Measurements from ENCODE around the gene RPS5. TPM values are rescaled to one million over a fixed set of nuclear protein-coding genes. Genes with fewer than 3 reads are reported as not detected.
"Not testable (repeated sequence)": the region's sequence is repeated elsewhere in the genome, so short reads cannot be mapped to it uniquely, and the experiment has no call there.

RPS5 gene
- 5,822 and 6,132 TPM in 2 replicates for total RNA-seq (2014; rRNA removed; shearing (Covaris generic))

DNA sequence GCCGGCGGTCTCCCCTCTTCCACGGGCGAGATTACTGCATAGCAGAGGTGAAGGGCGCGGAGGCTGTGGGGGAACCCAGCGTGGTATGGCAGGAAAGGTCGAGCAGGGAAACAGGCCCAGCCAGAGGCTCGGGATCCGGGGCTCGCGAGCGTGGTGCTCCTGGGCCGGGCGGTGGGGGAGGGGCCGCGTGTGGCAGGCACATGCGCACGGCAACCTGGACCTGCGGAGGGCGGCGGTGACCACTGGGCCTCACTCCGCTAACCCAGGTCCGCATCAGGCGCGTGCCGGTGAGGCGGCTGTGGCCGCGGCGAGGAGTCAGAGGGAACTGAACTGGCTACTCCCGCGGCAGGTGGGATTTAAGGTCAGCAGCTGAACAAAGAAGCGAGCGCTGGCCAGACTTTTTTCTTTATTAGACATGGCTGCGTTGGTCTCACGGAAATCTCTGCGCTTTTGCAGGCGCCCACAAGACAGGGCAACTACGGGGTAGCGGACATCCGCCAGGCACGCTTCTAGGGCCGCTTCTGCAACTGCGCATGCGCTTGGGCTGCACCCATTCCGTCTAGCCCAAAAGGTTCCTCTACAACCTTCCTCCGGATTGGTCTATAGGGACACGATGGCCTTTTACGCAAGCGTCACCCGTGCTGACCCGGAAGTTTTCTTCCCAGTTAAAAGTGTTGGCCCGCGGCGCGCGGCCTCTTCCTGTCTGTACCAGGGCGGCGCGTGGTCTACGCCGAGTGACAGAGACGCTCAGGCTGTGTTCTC is at the start of gene RPS5:
Gene RPS5 (plus strand): TSS at position 694 of the 762 bp plus-strand sequence. CDS start 869 bp downstream, outside the sequence.
- peak; percentile 100 for DNase-seq (ENCODE audit: low spot score)

DNA sequence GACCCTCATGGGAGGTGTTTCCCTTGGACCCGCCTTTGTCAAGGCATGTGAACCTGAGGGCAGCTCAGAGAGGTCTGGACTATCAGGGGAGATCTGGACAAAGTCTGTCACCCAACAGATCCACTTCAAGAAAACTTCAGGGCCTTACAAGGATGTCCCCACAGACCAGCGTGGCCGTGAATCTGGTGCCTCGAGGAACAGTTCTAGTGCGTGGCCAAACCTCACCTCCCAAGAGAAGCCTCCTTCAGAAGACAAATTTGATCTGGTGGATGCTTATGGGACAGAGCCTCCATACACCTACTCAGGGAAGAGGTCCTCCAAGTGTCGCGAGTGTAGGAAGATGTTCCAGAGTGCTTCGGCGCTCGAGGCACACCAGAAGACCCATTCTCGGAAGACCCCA is 48.7 kb upstream of the RPS5 start:
- no peak for DNase-seq (ENCODE audit: low spot score)

DNA sequence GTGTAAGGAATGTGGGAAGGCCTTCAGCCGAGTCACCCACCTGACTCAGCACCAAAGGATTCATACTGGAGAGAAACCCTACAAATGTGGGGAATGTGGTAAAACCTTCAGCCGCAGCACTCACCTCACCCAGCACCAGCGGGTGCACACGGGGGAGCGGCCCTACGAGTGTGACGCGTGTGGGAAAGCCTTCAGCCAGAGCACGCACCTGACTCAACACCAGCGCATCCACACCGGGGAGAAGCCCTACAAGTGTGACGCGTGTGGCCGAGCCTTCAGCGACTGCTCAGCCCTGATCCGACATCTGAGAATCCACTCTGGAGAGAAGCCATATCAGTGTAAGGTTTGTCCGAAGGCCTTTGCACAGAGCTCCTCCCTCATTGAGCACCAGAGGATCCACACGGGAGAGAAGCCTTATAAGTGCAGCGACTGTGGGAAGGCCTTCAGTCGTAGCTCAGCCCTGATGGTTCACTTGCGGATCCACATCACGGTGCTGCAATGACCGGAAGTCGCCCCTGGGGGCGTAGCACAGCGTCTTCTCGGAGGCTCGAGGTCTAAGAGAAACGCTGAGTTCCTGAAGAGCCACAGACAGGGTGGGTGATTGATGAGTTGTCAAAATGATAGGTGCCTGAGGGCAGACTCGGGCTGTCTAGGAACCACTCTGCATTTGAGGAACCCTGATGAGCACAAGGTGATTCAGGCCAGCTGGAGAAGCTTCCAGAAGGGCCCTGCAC is 48.1 kb upstream of the RPS5 start:
- no peak for DNase-seq (ENCODE audit: low spot score)

DNA sequence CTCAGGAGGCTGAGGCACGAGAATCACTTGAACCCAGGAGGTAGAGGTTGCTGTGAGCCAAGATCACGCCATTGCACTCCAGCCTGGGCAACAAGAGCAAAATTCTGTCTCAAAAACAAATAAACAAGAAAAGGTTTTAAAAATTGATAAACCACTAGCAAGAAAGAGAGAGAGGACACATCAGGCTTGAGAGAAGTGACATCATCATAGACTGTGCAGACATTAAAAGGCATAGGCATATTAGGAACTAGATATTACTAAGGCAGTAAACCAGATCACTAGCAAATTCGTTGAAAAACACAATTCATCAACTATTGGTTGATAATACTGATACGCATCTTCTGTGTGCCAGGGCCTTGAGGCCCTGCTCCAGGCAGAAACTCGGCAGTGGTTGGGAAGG is 41.5 kb upstream of the RPS5 start:
- DNase-seq (ENCODE audit: low spot score): no peak

DNA sequence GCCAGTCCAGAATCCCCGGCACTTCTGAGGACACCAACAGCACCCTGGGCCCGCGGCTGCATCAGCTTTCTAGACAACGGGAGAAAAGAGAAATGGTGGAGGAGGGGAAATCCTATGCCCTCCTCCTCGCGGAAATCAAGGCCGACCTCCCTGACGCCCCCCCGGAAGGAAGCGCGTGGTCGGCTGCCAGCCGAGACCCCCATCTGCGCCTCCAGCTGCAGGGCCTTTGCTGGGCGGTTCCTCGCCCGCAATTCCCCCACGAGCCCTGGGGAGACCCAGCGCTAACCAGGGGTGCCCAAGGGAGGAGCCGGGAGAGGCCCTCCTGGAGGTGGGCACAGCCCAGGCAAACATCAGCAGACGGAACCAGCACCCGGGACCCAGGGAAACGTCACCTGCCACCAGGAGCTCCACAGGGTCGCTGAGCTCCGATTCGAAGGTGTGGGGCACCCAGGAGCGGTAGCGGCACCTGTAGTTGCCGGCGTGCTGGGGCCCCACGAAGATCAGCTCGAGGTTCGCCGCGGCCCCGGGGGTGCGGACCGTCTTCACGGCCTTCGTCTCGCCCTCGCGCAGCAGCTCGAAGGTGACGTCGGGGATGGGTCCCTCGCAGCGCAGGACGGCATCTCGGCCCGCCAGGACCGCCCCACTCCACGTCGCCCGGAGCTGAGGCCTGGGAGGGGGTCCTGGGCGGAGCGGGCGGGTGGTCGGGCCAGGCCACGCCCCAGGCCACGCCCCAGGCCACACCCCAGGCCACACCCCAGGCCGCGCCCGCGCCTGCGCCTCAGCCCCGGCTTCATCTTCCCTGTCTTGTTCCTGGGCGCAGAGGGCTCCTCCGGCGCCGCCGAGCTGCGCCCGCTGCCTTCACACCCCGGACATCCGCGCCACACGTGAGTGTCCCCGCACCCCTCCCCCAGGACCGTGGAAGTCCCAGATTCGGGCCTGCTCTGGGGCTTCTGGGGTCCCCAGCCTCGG is 39.8 kb upstream of the RPS5 start:
- DNase-seq (ENCODE audit: low spot score): no peak

DNA sequence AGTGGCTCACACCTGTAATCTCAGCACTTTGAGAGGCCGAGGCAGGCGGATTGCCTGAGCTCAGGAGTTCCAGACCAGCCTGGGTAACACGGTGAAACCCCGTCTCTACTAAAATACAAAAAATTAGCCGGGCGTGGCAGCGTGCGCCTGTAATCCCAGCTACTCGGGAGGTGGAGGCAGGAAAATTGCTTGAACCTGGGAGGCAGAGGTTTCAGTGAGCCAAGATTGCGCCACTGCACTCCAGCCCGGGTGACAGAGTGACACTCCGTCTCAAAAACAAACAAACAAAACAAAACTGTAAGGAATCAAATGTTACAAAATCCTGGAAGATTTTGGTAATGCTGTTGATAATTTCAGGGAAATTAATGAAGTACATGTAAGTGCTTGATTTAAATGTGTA is 39.0 kb upstream of the RPS5 start:
- not testable (repeated sequence) for DNase-seq (ENCODE audit: low spot score)

DNA sequence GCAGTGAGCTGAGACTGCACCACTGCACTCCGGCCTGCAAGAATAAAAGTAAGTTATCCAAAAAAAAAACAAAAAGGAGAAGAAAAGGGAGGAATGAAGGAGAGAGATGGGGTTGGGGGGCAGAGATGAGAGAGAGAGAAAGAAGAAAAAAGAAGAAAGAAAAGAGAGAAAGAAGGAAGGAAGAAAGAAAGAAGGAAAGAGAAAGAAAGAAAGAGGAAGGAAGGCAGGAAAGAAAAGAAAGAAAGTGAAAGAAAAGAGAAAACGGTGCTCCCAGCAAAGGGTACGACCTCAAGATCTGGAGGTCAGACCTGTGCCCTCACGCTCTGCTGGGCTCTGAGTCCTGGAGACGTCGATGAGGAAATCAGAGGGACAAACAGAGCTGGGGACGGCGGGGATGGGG is 37.5 kb upstream of the RPS5 start:
- no peak for DNase-seq (ENCODE audit: low spot score)

DNA sequence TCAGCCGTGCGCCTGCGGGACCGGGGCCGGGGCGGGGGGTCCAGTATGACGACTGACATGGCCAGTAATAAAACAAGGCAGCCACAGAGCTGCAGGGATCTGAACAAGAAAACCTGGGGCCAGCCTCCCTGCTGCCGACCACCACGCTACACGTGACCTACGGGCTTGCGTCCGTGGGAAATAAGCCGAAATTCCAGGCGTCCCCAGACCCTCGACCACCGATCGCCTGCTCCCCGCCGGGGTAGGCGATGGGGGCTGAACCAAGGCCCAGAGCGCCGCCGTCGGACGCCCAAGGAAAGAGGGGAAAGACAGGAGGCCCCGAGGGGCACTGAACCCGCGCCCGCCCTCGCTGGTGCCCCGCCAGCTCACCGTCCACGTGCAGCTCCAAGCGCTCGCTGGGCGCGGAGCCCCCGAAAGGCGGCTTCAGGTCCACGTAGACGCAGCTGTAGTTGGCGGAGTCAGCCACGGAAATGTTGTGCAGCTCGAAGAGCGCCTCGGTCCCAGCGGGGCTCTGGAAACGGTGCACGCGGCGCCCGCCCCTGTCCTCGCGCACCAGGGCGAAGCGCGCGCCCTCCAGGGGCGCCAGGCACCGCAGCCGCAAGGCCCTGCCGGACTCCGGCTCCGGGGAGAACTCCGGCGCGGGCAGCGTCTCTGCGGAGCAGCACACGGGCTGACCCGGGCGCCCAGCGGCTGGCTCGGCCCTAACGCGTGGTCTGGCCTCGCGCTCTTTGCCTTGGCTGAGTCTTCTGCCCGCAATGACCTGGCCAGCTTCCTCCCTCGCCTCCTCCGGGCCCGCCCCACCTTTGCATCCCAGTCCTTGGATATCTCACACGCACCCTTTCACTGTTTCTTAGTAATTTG is 36.8 kb upstream of the RPS5 start:
- no peak for DNase-seq (ENCODE audit: low spot score)

DNA sequence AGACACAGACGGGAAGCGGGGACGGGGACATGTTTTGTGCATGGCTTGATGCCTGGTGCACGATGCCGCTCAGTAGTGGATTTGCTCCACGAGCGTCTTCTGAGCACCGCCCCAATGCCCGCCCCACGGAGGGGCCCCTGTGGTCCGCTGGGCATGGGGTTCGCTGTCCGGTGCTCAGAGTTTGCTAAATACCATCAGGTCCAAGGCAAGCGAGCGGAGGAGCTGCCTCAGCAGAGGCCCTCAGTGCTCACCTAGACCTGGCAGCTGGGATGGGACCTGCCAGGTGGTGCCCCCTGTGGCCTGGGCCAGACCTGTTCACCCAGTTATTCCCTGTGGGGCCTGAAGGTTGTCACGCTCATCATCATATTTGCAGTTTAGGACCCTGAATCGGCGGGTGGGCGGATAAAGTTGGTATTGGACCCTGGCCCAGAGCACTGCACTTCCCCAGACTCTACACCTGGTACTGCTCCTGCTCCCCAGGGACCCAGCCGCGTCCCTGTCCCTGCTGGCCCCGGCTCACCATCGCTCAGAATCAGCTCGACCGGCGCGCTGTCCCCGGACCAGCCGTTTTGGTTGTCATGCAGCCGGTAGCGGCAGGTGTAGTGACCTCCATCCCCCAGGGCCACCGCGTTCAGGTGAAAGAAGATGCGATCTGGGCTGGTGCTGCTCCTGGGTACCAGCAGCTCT is 36.1 kb upstream of the RPS5 start:
- DNase-seq (ENCODE audit: low spot score): no peak

DNA sequence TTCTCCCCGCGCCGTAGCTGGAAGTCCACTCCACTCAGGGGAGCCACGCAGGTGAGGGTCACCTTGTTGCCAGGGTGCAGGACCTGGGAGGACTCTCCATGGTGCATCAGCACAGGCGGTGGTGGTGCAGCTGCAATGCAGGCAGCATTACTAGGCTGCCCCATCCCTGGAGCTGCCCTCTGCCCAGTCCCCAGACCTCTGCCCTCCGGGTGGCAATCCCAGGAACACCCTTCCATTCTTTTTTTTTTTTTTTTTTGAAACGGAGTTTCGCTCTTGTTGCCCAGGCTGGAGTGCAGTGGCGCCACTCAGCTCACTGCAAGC is 35.6 kb upstream of the RPS5 start:
- no peak for DNase-seq (ENCODE audit: low spot score)

DNA sequence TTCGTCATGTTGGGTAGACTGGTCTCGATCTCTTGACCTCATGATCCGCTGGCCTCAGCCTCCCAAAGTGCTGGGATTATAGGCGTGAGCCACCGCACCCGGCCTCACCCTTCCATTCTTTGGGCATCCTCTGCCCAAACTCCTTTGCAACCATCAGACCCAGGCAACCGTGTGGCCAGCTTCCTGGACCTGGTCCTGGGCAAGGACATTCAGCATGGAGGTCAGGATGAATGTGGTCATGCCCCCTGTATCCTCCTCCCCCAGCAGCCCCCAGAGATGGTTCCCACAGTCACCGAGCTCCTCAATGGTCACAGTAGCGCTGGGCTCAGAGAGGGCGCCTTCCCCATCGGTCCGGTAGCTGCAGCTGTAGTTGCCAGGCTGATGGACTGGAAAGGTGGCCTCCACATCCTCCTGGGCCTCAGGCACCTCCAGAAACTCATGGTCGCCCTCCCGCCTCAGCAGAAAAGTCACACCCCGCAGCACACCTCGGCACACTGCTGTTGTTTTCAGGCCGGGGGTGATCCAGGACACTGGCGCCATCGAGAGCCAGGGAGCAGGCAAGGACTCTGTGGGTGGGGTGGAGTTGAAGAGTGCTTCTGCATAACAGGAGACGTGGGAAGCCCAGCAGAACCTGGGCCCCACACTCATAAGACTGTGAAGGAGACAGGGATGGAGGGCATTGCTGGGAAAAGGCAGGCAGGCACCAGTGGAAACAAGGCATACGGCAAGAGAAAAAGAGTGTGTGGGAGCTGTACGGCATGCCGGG is 34.9 kb upstream of the RPS5 start:
- DNase-seq (ENCODE audit: low spot score): no peak

DNA sequence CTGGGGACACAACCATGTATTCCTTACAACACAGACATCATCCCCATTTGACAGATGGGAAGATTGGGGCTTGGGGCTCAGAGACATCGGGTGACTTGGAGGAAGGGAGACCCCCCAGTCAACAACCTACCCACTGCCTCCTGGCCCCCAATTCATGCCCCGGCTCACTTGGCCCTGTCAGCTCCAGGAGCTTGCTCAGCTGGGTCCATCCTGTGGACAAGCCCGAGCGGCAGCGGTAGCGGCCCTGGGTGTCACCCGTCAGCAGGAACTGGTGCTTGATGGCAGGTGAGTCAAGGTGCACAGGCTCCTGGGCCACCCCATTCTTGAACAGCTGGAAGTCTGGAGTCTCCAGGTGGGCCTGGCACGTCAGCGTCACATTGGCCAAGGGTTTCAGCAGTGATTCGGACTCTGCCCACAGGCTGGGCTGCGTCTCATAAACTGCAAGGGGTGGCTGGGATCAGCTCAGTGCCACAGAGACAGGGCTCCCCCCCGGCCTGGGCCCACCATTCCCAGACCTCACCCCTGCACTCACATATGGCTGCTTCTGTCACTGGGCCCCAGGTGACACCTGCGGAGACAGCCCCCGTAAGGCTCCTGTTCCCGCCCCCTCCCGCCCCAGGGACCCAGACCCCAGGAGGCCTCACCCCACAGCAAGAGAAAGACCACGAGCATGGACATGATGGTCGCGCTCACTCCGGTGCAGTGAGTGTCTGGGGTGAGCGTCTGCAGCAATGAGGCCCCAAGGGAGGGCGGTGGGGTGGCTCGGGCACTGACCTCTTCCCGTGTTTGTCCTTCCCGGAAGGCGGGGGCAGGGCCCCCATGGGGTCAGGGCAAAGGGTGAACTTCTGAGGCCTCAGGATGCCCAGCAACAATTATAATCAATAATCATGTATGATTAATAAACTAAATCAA is 34.1 kb upstream of the RPS5 start, which contains the start of gene A1BG:
Gene A1BG (minus strand): TSS at position 733 of the 912 bp plus-strand sequence. CDS start 55 bp downstream, at position 678.
- DNase-seq (ENCODE audit: low spot score): no peak

DNA sequence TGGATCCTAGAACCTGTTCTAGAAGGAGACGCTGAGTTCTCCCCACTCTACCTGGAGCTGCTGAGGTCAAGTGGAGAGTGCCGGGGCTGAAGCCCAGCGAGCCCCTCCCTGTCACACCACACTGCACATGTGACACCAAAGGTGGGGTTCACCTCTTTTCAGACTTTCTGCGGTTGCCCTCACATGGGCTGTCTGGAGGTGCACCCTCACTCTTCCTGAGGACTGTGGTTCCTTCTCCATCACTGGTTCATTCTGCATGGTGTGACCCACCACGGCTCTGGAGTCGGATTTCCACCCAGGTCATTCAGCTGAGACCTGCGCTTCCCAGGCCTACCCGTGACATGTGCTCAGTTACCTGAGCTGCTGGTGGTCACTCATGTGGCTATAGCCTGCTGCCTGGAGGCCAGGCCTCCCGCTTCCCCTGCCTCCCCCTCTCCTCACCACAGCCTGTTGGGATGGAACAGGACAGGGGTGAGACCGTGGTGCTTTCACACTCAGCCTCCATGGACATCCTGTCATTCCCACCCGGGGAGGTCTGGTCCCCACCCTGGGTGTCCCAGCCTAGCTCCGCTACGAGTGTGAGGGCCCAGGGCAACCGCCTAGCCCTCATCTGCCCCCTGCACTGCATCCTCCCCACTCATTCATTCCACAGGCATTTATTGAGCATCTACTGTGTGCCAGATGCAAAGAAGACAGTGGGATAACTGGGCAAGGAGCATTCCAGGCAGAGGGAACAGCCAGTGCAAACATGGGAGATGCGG is 33.2 kb upstream of the RPS5 start:
- DNase-seq (ENCODE audit: low spot score): no peak

DNA sequence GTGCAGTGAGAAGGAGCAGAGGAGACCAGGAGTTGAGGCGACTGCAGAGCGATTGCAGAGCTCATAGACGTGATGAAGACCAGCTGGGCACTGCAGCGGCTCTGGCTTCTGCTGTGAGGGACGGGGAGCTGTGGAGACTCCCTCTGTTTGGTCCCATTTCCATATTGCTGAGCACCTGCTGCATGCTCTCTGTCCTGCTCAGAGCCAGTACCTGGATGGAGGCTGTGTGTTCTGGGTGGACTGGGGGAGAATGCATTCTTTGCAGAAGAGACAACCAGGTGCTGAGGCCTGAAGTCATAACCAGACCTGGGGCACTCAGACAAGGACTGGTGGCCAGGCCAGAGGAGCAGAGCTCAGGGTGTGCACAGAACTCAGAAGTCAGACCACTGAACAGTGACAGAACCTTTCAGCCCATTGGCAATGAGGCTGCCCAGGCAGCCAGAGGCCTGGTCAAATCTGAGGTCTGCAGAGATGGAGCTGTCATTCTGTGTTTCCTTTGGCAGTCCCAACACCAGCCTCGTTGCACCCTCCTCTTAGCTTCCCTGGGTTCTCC is 32.5 kb upstream of the RPS5 start:
- no peak for DNase-seq (ENCODE audit: low spot score)

DNA sequence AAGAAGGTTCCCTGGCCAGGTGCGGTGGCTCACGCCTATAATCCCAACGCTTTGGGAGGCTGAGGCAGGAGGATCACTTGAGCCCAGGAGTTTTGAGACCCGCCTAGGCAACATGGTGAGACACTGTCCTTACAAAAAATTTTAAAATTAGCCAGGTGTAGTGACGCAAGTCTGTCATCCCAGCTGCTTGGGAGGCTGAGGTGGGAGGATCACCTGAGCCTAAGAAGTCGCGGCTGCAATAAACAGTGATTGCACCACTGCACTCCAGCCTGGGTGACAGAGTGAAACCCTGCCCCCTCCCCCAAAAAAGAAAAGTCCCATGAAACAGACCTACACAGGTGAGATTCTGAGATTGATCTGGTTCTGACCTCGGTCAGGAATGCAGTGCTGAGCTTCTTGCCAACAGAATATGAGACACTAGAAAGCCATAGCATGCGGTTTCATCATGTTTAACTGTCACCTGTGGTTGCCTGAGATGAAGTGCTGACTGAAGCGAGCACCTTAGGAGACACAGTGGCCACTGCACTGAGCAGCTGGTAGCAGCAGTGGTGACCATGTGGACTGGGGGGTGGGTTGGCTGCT is 31.8 kb upstream of the RPS5 start:
- no peak for DNase-seq (ENCODE audit: low spot score)

DNA sequence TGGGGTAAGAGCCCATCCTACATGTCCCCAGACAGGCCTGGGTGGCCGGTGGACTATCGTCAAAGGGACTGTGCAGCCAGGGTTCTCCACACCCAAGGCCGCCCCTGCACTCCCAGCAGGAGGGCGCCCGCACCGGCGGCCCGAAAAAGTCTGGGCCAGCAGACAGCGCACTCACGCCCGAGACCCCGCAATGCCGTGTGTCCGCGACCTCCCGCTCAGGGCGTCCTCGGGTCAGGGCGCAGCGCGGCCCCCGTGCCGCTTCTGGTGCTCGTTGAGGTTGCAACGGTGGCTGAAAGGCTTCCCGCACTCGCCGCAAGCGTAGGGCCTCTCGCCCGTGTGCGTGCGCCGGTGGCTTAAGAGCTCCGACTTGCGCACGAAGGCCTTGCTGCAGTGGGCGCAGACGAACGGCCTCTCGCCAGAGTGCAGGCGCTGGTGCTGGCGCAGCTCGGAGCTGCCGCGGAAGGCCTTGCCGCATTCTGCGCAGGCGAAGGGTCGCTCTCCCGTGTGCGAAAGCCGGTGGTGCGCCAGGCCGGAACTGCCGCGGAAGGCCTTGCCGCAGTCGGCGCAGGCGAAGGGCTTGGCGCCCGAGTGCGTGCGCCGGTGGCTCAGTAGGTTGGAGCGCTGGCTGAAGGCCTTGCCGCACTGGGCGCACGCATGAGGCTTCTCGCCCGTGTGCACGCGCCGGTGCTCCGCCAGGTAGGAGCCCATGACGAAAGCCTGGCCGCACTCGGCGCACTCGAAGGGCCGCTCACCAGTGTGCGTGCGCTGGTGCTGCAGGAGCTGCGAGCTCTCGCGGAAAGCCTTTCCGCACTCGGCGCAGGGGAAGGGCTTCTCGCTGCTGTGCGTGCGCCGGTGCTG is 30.9 kb upstream of the RPS5 start:
- DNase-seq (ENCODE audit: low spot score): no peak
